IMR-90 (cell line): ENCODE data around the gene LAMP5.

Experiments
- MAFK ChIP-seq: IDR thresholded peaks from 2 replicates; pipeline ENCODE4 v1.6.1; 2012; ENCODE audit warnings: low read depth, low read length, improper control_type of control experiment
- MXI1 ChIP-seq: IDR thresholded peaks from 2 replicates; pipeline ENCODE4 v1.6.1; 2012; ENCODE audit warnings: low read depth, mild to moderate bottlenecking, low read length, moderate library complexity, borderline replicate concordance
- POLR2A ChIP-seq: IDR thresholded peaks from 2 replicates; pipeline ENCODE4 v1.6.1; 2012; ENCODE audit warnings: mild to moderate bottlenecking, low read depth, low read length
- RAD21 ChIP-seq: IDR thresholded peaks from 2 replicates; pipeline ENCODE4 v1.6.1; 2012; ENCODE audit warnings: low read length, improper control_type of control experiment
- SMC3 ChIP-seq: fragments of 150-350 bp; IDR thresholded peaks from 2 replicates; pipeline ENCODE4 v1.6.1; 2016; ENCODE audit warnings: low read depth, mild to moderate bottlenecking, antibody characterized with exemption, low read length, moderate library complexity
- TF ChIP-seq, protein P1 (sequence below): conservative IDR thresholded peaks from 2 replicates; pipeline ENCODE4 v1.5.1; 2012; ENCODE audit warnings: mild to moderate bottlenecking, low read depth, low read length, improper control_type of control experiment

DNA sequence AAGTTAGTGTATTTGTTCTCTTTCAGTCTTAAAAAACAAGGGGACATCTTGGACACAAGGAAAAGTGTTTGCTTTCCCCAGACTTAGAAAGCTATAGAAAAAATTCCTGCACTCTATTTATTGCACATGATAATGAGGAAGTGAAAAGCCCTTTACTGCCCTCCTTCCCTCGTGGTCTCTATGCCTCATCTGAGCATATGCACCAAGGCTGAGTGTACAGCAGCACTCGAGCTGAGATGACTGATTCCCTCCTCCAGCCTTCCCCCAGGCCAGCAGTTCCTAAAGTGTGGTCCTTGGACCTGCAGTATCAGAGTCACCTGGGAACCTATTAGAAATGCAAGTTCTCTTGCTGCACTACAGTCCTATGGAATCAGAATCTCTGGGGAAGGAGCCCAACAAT is 14.3 kb upstream of the LAMP5 start:
- TF ChIP-seq, protein P1, sequence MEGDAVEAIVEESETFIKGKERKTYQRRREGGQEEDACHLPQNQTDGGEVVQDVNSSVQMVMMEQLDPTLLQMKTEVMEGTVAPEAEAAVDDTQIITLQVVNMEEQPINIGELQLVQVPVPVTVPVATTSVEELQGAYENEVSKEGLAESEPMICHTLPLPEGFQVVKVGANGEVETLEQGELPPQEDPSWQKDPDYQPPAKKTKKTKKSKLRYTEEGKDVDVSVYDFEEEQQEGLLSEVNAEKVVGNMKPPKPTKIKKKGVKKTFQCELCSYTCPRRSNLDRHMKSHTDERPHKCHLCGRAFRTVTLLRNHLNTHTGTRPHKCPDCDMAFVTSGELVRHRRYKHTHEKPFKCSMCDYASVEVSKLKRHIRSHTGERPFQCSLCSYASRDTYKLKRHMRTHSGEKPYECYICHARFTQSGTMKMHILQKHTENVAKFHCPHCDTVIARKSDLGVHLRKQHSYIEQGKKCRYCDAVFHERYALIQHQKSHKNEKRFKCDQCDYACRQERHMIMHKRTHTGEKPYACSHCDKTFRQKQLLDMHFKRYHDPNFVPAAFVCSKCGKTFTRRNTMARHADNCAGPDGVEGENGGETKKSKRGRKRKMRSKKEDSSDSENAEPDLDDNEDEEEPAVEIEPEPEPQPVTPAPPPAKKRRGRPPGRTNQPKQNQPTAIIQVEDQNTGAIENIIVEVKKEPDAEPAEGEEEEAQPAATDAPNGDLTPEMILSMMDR, result no peak
- TF ChIP-seq MAFK, result no peak
- TF ChIP-seq MXI1, result no peak
- no peak for TF ChIP-seq POLR2A
- no peak for TF ChIP-seq RAD21
- no peak for TF ChIP-seq SMC3
